Calu3 (cell line): ENCODE data around the gene MRPL40. TPM values are rescaled to one million over a fixed set of nuclear protein-coding genes. Genes with fewer than 3 reads are reported as not detected.

Source experiments
- Bru-seq: library from RNA; stranded (reverse); fragments of 400-500 nt; gene quantifications from one replicate; lab custom pipeline; 2021; lab: Mats Ljungman, UMichigan
- BruChase-seq, 2 experiments: library from RNA; stranded (reverse); fragments of 400-500 nt; gene quantifications; one replicate each; lab custom pipeline; 2021; lab: Mats Ljungman, UMichigan
- BruUV-seq: library from RNA; stranded (reverse); fragments of 400-500 nt; replicated peaks from 2 replicates; lab custom pipeline; 2021; lab: Mats Ljungman, UMichigan
- CTCF ChIA-PET: fragments of 300-600 bp; sonication (Branson Sonifier 250); formaldehyde crosslinking; loops from one replicate; lab custom pipeline; 2022; ENCODE audit warnings: antibody characterized with exemption; lab: Charles Lee
- DNase-seq: peaks from one replicate; pipeline ENCODE4 v3.0.0; 2022
- H3K27ac Mint-ChIP-seq: one replicate; pipeline ENCODE4 v1.8.0; 2022; ENCODE audit warnings: mixed read lengths; ENCODE audit not compliant: unreplicated experiment
- H3K27me3 Mint-ChIP-seq: one replicate; pipeline ENCODE4 v1.8.0; 2022; ENCODE audit warnings: mixed read lengths; ENCODE audit not compliant: unreplicated experiment
- H3K36me3 Mint-ChIP-seq: one replicate; pipeline ENCODE4 v1.8.0; 2022; ENCODE audit warnings: mild to moderate bottlenecking, moderate library complexity, mixed read lengths; ENCODE audit not compliant: insufficient read depth, unreplicated experiment
- H3K4me1 Mint-ChIP-seq: one replicate; pipeline ENCODE4 v1.8.0; 2022; ENCODE audit warnings: mild to moderate bottlenecking, low read depth, mixed read lengths; ENCODE audit not compliant: unreplicated experiment
- H3K4me3 Mint-ChIP-seq: one replicate; pipeline ENCODE4 v1.8.0; 2022; ENCODE audit warnings: mild to moderate bottlenecking, low read depth, moderate library complexity, mixed read lengths; ENCODE audit not compliant: unreplicated experiment
- H3K9me3 Mint-ChIP-seq: one replicate; pipeline ENCODE4 v1.8.0; 2022; ENCODE audit warnings: low read depth, mixed read lengths; ENCODE audit not compliant: unreplicated experiment
- CTCF ChIP-seq: fragments of 200-600 bp; IDR thresholded peaks from one replicate; pipeline ENCODE4 v1.8.0; 2022; ENCODE audit warnings: antibody characterized with exemption; ENCODE audit not compliant: unreplicated experiment
- intact Hi-C: fragments of 100-400 bp; cut with micrococcal nuclease; formaldehyde crosslinking; loops from one replicate; pipeline ENCODE4 v1.10.0; 2022; ENCODE audit not compliant: unreplicated experiment
- long read RNA-seq: library from polyadenylated mRNA; stranded (forward); transcript quantifications from one replicate; pipeline ENCODE4 v2.0.0, GENCODE V29; 2022
- total RNA-seq: library from RNA; stranded (reverse); gene quantifications from 2 replicates; pipeline ENCODE4 v1.2.3, GENCODE V29; 2022

Gene MRPL40
- 38.0 and 38.6 TPM in 2 replicates for total RNA-seq
- Bru-seq, nascent RNA = percentile 68 among the genes with signal in this experiment
- percentile 78 among the genes with signal in this experiment for BruChase-seq, experiment 1, labeled RNA remaining after a 6-hour chase
- BruChase-seq, experiment 2, labeled RNA remaining after a 2-hour chase = percentile 63 among the genes with signal in this experiment
- long read RNA-seq, transcript MRPL40-202 (4 exons, 954 nt) = minor isoform, 8 of 128 reads
- long read RNA-seq, transcript MRPL40-201 (4 exons, 1,387 nt) = major isoform, 113 of 128 reads
- long read RNA-seq, partial matches to known transcripts = 1 of 128 reads
- long read RNA-seq, other reads (novel, unspliced or antisense) = 3 of 128 reads

- intact Hi-C loops = no loop called here
- CTCF ChIA-PET = no interaction called here
- Mint-ChIP-seq H3K4me3 (peak within 1 kb of the TSS; percentile 93), H3K36me3 (peaks cover 55% of the 10 kb centered on the region), H3K27me3 (no peaks in the 10 kb centered on the region), H3K4me1 (peaks cover 16% of the 10 kb centered on the region), H3K9me3 (no peaks in the 10 kb centered on the region), H3K27ac (peak within 1 kb of the TSS; percentile 90)
- peak; percentile 96 for DNase-seq
- no peak for TF ChIP-seq CTCF
- no TSS peak for BruUV-seq
Measured at GRCh38 chr22:19432133-19432851, at the start of gene MRPL40. Gene MRPL40, plus strand, starts transcription at chr22:19432545. Its CDS starts 10 bp downstream, at chr22:19432555.

DNA sequence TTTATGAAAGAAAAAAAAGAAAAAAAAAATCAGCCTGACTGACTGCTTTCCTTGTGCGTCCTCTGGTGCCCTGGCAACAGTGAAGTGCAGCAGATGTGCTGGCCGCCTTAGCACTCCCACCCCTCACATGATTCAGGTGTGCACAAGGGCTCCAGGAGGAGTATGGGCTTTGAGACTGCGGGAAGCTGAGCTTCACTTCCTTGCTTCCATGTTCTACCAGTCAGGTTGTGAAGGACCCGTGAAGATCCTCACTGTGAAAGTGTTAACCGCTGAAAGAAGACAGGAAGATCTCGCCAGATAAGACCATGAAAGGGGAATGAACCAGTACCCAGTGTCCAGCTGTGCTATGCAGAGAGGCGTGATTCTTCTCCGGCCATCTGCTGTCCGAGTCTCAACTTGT is 49.1 kb upstream of the MRPL40 start:
- H3K27me3 Mint-ChIP-seq = no peaks in the 10 kb centered on the region
- no TSS peak for BruUV-seq
- peaks cover 35% of the 10 kb centered on the region for H3K36me3 Mint-ChIP-seq
- no peak for DNase-seq
- CTCF ChIA-PET = no interaction called here
- no peak overlapping the region for H3K27ac Mint-ChIP-seq
- no peaks in the 10 kb centered on the region for H3K4me1 Mint-ChIP-seq
- intact Hi-C loops = no loop called here
- H3K9me3 Mint-ChIP-seq = no peaks in the 10 kb centered on the region
- TF ChIP-seq CTCF = no peak
- H3K4me3 Mint-ChIP-seq = no peak overlapping the region

- H3K9me3 Mint-ChIP-seq = no peaks in the 10 kb centered on the region
- TF ChIP-seq CTCF = no peak
- no peak overlapping the region for H3K4me3 Mint-ChIP-seq
- intact Hi-C loops = no loop called here
- DNase-seq = no peak
- H3K27me3 Mint-ChIP-seq = no peaks in the 10 kb centered on the region
- H3K4me1 Mint-ChIP-seq = no peaks in the 10 kb centered on the region
- H3K36me3 Mint-ChIP-seq = peaks cover 41% of the 10 kb centered on the region
- CTCF ChIA-PET = no interaction called here
- no TSS peak for BruUV-seq
- no peak overlapping the region for H3K27ac Mint-ChIP-seq
Measured at GRCh38 chr22:19385221-19385906, 47.0 kb upstream of the MRPL40 start.

DNA sequence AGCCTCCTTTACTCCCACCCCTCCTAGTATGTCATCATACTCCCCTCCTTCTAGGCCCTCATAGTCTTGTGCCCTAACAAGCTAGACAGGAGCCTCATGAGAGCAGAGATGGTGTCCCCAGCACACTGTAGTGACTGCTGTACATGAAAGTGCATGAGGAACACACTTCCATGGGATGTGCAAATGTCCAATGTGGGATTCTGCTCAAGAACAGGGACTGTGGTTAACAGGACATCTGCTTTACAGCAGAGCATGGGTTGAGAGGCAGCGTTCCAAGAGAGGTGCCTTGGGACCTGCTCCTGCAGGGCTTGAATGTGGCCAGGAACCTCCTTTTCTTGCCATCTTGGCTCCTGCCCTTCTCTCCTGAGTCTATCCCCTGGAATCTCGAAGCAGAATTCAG is 46.1 kb upstream of the MRPL40 start:
- Mint-ChIP-seq H3K27me3 (no peaks in the 10 kb centered on the region), H3K4me3 (no peak overlapping the region), H3K27ac (no peak overlapping the region), H3K9me3 (no peaks in the 10 kb centered on the region), H3K4me1 (no peaks in the 10 kb centered on the region), H3K36me3 (peaks cover 41% of the 10 kb centered on the region)
- no peak for DNase-seq
- no TSS peak for BruUV-seq
- CTCF ChIA-PET = interaction anchor here (0.5 kb wide), 1 partner anchor 157 kb away, joined by 3 read pairs; no protein-coding TSS in a partner anchor
- TF ChIP-seq CTCF = no peak
- intact Hi-C loops = no loop called here
